RPMI7951 (cell line): ENCODE results near the gene EXOC4. TPM values are rescaled to one million over a fixed set of nuclear protein-coding genes. Genes with fewer than 3 reads are reported as not detected.
A peak's percentile ranks its signal among the peaks of the same experiment; 100 is the strongest.

Experiments
- DNase-seq: peaks from one replicate; pipeline ENCODE4 v3.0.0-alpha.2; 2012; ENCODE audit warnings: low read depth
- total RNA-seq: library from RNA; depleted of rRNA; stranded (reverse); fragments of >200 nt; shearing (Covaris generic); gene quantifications from 2 replicates; pipeline ENCODE4 v1.2.3, GENCODE V29; 2014

Gene EXOC4
- total RNA-seq, 1 experiment from 2014 or later = 85.2 TPM

DNA sequence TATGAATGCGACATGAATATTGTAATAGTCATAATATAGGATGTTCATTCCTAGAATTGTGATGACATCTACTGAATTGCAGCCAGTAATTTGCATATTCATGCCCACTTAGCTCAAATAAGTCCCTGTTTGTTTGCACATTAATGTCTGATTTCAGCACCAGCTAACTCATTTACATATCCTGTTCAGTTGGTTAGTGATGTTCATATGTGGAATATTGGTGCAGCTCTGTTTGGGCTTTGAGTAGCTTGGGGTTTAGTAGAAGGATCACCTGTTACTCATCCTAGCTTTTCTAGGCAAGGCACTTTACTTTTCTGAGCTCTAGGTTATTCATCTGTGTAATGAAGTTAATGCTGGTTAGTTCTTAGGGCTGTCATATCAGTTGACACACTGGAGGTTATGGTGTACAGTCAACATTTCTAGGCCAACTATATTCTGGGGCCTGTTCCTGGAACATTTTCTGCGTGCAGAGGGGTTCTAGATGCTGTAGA lies 238.4 kb downstream of the EXOC4 start:
- no peak for DNase-seq

DNA sequence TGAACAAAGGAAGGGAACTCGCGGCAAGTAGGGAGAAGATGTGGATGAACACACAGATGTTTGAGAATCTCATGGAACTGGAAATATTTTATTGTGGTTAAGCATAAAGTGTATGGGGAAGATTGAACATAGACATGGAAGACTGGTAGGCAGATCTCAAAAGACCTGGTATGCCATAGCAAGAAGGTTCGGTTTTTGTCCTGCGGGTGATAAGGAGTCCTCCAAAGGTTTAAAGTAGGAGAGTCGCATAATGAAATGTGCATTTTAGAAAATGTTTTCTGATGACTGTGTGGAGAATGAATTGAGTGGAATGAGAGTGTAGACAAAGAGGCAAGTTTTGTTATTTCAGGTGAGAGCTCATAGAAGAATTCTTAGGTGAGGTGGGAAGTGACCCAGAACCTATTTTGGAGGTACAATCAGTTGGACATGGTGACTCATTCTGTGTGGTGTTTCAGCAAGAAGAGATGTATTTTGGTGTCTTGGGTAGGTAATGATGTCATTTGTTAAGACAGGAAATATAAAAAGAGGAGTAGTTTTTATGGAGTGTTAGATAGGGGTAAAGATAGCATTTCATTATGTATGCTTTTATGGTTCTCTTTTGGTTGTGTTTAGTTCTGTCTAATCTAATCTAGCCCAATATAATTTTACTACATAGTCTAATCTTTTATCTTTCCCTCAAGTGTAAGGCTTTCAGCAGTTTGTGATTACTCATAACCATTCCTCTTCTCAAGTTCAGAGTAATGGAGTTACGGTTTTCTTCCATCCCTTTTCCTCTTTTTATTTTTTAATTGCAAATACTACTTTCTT lies 239.2 kb downstream of the EXOC4 start:
- DNase-seq = peak; percentile 7

DNA sequence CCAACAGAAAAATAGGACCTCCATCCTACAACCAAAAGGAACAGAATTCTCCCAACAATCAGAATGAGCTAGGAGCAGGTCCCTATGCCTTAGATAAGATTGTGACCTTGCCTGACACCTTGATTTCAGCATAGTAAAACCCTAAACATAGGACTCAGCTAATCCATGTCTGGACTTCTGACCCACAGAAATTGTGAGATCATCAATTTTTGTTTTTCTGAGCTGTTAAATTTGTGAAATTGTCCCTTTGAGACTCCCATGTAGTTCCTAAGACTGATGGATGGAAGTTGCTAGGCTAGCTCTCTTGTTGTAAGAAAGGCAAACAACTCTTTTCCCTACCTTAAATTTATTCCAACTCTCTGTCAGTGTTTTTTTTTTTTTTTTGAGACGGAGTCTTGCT lies 244.2 kb downstream of the EXOC4 start:
- DNase-seq = no peak

DNA sequence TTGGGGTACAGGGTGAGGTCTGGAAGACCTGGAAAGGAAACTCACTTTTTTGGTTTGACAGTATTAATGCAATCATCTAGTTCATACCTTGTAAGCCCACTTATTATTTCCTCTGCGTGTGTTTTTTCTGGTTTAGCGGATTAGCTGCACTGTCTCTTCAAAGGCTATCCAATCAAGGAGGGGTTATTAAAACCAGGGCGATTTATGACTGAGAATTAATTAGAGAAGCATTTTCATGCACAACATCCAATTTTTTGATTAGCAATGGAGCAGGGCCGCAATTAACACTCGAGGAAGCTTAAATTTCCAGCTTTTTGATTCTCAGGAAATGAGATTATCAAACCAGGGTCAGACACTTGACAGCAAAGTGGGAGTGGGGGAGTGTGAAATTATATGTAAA lies 248.9 kb downstream of the EXOC4 start:
- DNase-seq = no peak

DNA sequence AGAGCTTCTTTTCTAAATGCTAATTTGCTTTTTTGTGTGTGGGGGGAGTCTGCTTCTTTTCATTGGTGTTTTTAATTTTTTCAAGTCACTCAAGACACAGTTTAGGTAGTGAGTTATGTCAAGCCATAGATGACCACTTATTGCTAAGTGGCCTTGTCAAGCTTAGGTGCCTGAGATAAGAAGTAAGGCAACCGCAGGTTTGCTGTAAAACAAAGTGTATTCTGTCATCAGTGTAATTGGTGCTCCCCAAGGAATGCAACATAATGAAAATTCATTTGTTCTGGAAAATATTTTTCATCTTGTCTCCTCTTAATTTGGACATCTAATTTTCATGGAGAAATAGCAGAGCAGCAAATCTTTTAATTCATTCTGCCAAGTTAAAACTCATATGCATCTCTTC lies 249.6 kb downstream of the EXOC4 start:
- DNase-seq = no peak

DNA sequence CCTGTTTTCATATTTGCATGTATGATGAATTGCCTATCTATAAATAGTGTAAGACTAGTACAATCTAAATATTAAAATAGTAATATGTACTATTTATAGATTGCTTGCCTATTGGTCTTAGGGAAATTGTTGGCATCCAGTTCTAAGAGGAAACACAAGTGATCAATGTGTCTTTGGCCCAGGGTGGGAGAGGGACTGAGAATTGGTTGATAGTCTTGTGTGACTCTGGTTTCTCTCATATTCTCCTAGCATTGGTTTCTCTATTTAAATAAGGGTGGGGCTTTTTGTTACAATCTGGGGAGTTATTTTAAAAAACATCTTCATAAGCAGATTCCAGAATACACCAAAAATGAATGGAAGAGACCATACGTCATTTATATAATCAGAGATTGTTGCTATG lies 250.1 kb downstream of the EXOC4 start:
- DNase-seq = no peak

DNA sequence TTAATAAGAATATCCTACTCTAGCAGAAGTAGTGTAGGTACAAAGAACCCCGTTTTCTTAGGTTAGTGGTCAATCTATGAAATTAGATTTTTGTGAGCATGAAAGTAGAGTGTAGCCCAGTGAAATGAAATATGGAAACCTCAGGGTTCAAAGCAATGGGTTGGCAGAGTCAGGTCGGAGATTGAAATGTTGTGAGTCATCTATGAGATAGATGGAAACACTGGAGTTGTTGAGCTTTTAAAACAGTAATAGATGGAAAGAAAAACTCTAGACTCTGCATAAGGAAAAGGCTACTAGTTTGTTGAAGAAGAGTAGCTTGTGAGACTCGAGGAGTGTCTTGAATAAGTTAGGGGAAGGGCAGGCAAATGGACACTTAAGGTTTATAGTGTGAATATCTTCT lies 251.9 kb downstream of the EXOC4 start:
- DNase-seq = peak; percentile 14

DNA sequence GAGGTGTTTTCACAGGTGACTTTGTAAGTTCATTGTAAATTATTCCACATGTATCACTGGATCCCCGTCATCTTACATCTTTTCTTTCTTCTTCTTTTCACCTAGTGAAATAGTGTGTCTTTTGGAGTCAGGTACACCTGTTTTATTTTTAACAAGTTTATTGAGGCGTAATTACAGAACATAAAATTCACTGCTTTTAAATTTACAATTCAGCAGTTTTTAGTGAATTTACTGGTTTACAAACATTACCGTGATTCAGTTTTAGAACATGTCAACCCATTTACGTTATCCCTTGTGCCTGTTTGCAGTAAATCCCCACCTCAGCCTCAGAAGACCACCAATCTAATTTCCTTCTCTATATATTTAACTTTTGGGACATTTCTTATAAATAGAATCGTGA lies 256.9 kb downstream of the EXOC4 start:
- DNase-seq = no peak

DNA sequence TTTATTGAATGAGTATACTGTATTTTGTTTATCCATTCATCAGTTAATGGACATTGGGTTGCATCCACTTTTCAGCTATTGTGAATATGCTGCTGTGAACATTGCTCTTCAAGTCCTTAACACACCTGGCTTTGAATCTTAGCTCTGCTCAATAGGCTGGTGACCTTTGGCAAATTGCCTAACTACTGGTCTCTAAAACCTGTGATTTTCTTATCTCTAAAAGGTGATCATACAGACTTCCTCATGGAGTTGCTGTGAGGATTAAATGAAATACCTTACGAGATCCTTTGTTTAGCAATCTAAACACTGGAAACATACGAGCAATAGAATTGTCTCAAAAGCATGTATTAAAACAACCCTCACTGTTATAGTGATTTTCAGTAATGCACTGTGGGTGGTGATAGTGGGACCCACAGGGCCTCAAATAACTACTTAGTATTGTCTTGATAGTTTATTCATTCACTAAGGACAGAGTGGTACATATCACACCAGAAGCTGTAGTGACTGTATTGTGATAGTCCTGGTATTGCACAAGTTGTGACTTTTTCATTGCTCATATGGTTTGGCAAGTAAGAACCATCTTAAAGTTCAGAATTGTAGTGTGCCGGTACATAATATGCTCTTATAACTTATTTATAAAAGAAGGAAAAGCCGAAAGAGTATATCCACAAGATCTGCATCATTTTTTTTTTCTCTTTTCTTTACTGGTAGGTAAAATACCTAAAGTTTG lies 257.6 kb downstream of the EXOC4 start:
- no peak for DNase-seq

DNA sequence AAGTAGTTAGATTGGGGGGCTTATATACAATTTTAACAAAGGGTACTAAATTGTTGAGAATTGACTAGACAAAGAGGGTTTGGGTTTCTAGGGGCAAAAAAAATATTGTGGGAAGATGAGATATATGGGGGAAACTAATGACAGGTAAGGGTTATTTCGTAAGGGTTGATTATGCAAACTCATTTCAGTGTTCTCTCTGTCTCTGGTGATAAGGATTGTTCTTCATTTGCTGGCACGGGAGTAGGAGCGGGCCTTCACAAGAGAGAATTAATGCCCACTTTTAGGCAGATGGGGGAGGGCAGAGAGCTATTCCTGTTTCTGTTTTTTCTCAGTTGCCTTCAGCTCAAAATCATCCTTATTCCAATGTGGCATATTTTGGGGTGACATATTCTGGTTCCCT lies 258.4 kb downstream of the EXOC4 start:
- no peak for DNase-seq

DNA sequence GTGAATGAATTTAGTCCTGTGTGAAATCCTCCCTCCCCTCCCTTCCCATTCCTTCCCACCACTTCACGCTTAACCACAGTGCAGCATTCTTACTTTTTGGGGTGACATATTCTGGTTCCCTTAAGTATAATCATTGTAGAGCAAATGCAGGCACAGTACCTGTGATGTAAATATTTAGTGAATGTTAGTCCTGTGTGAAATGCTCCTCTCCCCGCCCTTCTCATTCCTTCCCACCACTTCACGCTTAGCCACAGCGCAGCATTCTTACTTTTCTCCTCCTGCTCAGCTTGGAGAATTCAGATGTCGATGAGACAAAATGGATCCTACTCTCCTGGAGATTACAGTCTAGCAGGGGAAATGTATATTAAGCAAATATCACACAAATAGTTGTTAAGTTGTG lies 258.8 kb downstream of the EXOC4 start:
- DNase-seq = no peak

DNA sequence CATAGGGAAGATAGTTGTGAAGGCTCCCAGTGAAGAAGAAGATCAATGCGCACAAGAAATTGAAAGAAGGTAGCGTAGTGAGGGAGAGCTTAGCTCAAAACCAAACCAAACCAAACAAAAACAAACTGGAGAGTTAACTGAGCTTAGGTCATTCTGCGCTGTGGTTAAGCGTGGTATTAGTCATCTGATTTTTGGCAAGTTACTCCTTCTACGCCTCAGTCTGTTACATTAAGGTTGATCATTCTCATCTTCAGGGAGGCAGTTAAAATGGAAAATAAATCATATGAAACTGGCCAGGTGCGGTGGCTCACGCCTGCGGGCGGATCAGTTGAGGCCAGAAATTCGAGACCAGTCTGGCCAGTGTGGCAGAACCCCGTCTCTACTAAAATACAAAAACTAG lies 259.7 kb downstream of the EXOC4 start:
- DNase-seq = peak; percentile 31

DNA sequence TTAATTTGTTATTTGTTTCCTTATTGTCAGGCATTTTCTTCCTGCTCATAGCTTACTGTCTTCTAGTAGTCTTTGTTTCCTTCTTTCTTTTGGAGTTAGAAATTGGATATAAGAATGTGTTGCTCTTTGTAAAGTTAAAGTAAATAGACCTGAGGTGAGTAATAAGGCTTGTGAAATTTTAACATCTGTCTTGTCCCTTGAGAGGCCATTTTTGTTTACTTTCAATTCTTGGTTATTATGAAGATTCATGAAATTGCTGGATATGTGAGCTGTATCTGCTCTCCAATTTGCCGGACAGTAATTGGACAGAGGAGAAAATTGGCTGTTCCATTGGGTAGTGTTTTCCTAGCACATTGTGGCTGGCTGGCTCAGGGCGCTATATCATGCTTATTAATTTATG lies 260.7 kb downstream of the EXOC4 start:
- DNase-seq = no peak

DNA sequence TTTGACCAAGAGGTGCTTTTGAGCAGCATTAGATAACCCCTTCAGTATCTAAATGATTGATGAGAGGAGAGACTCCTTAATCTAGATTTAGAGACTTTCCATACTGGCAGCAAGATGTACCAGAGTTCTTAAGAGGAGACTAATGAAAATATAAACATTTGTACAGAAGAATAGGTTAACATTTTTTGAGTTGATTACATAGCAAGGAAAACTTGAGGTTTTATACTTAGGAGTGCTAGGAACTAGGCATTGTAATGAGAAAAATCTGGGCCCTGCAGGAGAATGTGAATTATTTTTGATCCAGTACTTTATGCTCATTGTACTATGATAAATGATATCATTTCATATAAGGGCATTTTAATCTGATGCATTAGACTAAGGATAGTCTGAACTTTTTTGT lies 261.7 kb downstream of the EXOC4 start:
- no peak for DNase-seq

DNA sequence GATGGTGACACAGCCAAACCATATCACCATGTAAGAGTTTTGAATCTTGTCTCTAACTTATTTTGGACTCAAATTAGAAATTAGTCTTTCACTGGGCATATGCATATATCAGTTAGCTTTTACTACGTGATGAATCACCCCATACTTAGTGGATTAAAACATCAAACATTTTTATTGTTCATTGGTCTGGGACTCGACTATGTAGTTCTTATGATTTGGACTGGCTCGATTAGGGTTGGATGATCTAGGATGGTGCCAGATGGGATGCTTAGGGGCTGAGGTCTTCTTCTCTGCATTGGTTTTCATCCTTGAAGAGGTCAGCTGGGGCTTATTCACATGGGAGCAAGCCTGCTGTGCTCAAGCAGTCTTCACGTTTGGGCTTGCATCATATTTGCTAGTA lies 264.9 kb downstream of the EXOC4 start:
- no peak for DNase-seq

DNA sequence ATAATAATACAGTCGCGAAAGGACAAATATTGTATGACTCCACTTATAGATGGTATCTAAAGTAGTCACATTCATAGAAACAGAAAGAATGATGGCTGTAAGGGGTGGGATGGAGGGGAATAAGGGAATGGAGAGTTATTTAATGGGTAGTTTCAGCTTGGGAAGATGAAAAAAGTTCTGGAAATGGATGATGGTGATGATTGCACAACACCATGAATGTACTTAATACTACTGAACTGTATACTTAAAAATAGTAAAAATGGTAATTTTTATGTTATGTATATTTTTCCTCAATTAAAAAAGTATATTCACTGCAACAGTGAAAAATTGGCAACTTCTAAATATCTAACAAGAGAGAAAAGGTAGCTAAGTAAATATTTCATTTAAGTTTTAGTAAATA lies 265.8 kb downstream of the EXOC4 start:
- DNase-seq = no peak

DNA sequence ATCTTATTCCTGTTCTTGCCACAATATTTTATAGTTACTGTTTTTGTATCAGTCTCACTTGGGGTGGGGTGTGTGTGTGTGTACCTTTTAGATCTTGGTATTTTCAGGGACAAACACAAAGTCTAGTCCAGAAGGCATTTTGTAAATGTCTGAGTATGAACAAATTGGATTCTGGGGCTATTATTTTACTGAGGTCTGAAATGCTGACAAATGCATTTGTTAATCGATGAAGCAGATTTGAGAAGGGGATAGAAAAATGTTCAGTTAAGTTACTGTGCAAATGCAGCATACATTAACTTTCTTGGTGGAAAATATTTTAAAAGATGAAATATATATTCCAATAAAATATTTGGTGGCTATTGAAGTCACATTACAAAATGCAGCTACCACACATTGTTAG lies 267.4 kb downstream of the EXOC4 start:
- DNase-seq = no peak

DNA sequence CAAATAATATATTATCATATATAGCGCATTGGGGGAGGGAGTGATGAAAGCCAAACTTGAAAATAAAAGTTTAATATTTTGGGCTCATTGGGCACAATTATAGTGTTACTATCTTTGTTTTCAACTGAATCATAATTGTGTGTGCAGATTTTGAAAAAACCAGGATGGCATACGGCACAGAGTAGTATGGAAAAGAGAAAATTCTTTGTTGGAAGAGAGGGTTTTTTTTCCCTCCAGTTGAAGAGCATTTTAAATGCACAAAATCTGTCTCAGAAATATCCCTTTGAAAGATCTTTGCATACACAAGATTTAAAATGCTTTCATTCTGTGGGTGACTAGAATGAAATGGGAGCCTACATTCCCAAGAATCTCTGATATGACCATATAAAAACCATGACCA lies 269.6 kb downstream of the EXOC4 start:
- DNase-seq = no peak

DNA sequence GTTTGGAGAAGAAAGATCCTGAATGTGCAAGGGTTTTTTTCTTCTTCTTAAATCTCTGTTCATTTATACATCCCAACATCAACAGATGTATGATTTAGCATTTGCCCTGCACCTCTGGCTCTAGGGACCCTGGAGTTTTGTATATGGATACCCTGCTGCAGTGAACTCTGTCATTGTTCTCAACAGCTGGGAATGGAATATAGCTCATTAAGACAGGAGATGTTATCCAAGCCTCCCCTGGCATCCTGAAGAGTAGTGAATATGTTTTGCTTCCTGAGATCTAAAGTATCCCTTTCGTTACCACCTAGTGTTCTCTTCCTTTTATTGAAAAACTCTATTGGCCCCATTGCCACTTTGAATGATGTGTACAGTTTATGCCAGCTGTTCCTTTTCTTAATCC lies 275.9 kb downstream of the EXOC4 start:
- no peak for DNase-seq

DNA sequence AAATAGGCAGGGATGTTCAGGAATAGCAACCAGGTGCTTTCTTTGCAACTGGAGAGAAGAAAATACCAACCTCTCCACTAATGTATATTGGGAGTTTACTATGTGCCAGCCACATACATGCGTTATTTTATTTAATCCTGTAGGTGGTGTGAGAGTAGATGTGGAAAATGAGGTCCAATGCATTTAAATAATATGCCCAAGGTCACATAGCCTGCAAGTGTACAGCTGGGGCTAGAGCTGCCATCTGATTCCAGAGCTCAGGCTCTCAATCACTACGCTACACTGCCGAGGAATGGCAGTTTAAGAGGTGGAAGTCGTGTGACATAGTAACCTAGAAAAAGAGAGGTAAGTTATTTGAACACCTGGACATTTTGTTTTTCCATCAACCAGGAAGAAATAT lies 277.0 kb downstream of the EXOC4 start:
- no peak for DNase-seq

DNA sequence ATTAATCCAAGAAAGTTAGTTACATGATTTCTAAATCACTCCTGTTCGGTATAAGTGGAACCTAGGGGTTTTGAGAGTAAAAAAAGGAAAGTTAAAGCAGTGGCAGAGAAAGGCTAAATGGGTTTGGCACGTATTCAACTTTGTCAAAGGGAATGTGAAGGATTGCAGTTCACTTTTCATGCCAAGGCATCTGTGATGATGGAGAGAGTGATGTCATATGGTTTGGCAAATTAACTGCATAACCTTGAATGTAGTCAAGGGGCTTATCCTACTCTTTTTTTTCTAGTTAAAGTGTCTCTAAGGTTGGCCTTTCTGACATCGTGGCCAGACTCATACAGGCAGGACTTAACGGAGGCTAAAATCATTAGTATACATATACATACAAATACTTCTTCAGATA lies 277.8 kb downstream of the EXOC4 start:
- DNase-seq = peak; percentile 36

DNA sequence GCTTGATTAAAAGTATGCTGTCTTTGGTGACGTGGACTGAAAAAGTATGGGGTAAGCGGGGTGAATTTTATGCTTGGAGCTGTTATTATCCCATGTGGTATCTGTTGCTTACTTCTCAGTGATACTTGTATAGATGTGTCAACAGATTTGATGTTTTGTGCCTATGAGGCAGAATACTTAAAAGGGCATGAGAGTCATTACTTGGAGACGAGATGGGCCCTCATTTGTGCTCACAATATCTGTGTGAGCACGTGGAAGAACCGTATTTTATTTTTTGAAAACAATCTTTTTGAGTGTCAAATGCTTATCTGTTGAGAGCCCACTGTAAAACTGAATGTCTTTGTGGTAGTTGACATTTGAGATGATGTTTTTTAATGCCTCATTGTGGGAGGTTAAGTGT lies 281.9 kb downstream of the EXOC4 start:
- no peak for DNase-seq

DNA sequence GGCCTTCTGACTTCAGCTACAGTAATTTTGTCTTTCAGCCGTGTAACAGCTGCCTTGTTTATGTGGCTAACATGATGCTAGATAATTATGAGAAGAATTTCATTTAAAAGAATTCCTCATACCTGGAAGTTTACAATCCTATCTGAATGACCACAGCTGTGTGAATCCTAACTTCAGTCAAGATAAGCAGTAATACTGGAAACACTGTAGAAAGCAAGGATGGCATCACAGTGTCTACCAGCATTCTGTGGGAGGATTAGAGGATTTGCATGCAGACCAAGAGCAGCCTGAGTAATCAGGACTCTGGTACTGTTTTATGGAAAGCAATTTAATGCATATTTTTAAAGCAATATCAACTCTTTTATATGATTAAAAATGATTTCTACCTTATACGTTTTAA lies 282.4 kb downstream of the EXOC4 start:
- no peak for DNase-seq
